Measurements from ENCODE around the gene VTI1A.

DNA sequence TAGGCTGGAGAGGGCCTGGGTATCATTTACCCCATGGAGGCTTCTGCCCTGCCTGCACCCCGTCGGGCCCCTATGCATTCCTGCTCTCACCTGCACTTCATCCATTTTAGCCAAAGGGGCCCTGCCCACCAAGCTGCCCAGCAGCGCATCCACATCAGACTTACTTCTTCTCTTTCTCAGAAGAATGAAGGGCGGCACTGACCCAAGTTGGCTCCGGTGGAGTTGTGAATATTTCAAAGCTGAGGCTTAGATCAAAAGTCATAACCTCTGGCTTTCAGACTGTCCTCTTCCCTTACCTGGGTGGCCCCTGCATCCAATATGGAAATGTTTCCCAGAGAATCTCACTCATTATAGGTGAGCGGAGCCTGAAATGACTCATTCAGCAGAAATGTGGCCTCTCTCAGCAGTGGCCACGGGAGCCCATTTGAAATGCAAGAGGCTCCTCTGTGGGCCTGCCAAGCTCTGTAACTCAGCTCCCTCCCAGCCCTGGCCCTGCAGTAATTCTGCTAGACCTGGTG, 385.4 kb downstream of the VTI1A start:
- TF ChIP-seq, protein P1, sequence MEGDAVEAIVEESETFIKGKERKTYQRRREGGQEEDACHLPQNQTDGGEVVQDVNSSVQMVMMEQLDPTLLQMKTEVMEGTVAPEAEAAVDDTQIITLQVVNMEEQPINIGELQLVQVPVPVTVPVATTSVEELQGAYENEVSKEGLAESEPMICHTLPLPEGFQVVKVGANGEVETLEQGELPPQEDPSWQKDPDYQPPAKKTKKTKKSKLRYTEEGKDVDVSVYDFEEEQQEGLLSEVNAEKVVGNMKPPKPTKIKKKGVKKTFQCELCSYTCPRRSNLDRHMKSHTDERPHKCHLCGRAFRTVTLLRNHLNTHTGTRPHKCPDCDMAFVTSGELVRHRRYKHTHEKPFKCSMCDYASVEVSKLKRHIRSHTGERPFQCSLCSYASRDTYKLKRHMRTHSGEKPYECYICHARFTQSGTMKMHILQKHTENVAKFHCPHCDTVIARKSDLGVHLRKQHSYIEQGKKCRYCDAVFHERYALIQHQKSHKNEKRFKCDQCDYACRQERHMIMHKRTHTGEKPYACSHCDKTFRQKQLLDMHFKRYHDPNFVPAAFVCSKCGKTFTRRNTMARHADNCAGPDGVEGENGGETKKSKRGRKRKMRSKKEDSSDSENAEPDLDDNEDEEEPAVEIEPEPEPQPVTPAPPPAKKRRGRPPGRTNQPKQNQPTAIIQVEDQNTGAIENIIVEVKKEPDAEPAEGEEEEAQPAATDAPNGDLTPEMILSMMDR (conservative IDR thresholded peaks at IDR 0.05), result no peak
- TF ChIP-seq EZH2 (IDR thresholded peaks at IDR 0.05; ENCODE audit: low read depth), result no peak
